ENCODE data around the gene CGB7.
"Not testable (repeated sequence)": the region's sequence is repeated elsewhere in the genome, so short reads cannot be mapped to it uniquely, and the experiment has no call there.

The CGB7 gene

DNA sequence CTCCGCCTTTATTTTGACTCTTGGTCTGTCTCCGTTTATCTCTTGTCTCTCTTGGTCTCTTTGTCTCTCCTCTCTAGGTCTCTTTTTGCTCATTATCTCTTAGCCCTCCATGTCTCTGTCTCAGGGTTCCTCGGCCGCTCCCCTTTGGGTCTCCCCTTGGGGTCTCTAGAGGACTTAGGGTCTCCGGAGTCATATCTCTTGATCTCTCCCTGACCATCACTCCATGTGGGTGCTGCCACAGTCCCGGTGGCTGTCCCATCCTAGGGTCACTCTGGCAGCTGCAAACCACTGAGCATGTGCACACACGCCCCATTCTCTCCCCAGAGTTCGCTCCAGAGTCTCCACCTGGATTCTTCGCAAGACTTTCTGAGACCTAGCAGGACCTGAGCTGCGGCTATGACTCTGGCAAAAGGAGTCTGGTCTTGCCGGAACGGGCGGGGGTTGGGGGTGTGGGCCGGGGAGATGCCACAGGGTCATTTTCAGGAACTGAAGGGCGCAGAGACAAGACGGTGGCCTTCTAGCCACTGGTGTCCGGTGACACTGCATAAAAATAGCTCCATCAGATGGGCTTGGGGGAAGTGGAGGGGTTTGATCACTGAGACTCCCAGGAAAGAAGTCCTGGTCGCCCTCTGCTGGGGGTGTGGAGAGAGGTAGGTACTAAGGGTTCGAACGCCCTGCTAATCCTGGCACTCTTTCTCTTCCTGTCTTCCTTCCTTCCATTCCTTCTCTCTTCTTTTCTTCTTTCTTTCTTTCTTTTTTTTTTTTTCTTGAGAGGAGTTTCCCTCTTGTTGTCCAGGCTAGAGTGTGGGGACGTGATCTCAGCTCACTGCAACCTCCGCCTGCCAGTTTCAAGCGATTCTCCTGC lies 16.2 kb upstream of the CGB7 start:
- peak in 1 of 2 experiments; percentile 20 for DNase-seq

DNA sequence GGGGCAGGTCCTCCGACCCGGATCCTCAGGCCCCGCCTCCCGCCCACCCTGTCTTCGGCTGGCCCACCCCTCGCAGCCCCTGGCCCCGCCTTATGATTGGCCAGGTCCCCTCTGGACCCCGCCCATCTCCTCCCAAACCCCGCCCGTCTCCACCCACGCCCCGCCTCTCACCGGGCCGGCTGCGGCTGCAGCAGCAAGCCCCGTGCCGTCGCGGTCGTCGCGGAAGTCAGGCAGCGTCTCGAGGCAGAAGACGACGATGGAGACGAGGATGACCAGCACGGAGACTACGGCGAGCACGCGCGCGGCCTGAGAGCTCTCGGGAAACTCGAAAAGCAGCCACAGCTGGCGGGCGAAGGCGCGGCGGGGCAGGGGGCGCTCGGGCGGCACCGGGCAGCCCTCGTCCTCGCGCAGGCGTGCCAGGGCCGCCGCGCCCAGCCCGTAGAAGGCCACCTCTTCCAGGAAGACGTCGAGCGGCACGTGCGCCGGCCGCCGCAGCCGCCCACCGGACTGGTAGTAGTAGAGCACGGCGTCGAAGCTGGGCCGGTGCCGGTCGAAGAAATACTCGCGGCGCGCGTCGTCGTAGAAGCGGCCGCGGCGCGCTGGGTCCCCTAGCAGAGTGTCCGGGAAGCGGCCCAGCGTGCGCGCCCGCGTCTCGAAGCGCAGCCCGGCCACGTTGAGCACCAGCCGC lies 14.5 kb upstream of the CGB7 start:
- no peak for DNase-seq

DNA sequence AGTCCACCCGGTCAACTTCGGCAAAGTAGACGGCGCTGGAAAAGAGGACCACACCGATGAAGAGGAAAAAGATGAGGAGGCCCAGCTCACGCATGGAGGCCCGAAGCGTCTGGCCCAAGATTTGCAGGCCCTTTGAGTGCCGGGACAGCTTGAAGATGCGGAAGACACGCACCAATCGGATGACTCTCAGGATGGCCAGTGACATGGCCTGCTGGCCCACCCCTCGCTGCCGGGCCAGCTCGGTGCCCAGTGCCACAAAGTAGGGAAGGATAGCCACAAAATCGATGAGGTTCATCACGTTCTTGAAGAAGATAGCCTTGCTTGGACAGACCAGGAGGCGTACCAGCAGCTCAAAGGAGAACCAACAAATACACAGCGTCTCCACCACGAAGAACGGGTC lies 12.9 kb upstream of the CGB7 start:
- DNase-seq: no peak

- no peak for DNase-seq
Measured at GRCh38 chr19:49069026-49069425, 11.5 kb upstream of the CGB7 start.

- no peak for DNase-seq
Measured at GRCh38 chr19:49067554-49067953, 10.0 kb upstream of the CGB7 start.

- no peak for DNase-seq
Measured at GRCh38 chr19:49065905-49066512, 8.5 kb upstream of the CGB7 start.

DNA sequence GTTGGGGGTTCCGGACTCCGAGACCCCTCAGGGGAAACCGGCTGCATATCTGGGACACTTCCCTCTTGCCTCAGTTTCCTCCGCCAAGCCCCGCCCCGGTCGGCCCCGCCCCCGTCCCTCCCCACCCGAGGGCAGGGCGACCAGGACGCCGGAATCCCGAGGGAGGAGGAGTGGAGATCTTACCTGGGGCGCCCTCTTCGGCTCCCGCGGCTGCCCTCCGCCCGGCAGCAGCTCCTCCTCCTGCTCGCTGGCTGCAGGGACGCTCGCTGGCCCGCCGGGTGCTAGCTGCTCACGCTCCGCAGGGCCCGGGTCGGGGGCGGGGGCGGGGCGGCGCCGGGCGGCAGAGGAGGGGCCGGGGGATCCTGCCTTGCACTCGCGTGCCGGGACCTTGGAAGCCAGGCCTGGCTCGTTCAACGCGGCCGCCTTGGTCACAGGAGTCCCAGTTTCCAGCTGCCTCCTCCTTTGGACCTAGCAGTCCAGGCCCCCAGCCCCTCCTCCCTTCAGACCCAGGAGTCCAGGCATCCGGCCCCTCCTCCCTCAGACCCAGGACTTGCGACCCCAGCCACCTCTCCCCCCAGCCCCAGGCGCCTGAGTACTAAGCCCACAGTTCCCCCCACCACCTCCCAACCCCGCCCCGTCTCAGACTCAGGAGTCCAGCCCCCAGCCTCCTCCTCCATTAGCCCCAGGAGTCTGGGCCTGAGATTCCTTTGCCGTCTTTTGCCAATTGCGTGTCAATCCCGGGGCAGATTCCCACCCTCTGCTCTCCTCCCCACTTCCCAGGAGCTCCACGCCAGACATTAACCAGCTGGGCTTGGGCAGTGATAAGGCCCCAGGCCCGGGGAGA lies 7.4 kb upstream of the CGB7 start, which contains the start of gene NTF4:
NTF4 (minus strand) TSS at position 51 of the 844 bp plus-strand sequence. CDS start 2,821 bp downstream, outside the sequence.
- DNase-seq: no peak

DNA sequence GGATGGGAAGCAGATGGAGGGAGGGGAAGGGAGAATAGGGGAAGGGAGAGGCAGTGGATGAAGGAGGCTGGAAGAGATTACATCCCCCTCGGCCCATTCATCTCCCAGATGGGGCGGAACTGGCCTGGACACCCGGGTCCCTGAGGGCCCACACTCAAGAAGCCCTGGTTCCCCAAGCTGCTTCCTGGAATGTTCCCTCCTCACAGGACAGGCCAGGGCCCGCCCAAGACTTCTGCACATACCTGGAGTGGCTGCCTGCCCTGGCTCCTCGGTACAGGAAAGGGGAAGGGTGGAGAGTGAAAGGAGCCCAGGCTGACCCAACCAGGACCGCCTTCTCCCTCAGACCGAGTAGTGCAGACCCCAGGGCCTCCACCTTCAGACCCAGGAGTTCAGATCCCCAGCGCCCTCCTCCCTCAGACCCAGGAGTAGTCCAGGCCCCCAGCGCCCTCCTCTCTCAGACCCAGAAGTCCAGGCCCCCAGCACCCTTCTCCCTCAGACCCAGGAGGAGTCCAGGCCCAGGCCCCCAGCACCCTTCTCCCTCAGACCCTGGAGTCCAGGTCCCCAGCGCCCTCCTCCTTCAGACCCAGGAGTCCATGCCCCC lies 6.6 kb upstream of the CGB7 start:
- DNase-seq: no peak

DNA sequence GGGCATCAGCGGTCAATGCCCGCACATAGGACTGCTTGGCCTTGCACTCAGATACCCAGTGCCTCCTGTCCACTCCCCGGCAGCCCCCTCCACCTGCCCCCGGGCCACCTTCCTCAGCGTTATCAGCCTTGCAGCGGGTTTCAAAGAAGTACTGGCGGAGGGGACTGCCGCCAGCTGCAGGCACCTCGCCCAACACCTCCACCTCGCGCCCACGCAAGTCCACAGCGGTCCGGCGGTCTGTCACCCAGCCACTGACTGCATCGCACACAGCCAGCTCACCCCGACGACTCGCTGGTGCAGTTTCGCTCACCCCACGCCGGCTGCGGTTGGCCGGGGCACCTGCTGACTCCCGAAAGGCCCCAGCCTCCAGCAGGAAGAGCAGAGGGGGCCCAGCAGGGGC lies 3.9 kb upstream of the CGB7 start:
- no peak for DNase-seq

GRCh38 chr19:49061000-49061399 lies 3.5 kb upstream of the CGB7 start:
- DNase-seq: no peak

- DNase-seq: no peak
Measured at GRCh38 chr19:49059053-49059452, 1.5 kb upstream of the CGB7 start.

GRCh38 chr19:49058562-49058961 lies 1.0 kb upstream of the CGB7 start:
- DNase-seq: no peak

DNA sequence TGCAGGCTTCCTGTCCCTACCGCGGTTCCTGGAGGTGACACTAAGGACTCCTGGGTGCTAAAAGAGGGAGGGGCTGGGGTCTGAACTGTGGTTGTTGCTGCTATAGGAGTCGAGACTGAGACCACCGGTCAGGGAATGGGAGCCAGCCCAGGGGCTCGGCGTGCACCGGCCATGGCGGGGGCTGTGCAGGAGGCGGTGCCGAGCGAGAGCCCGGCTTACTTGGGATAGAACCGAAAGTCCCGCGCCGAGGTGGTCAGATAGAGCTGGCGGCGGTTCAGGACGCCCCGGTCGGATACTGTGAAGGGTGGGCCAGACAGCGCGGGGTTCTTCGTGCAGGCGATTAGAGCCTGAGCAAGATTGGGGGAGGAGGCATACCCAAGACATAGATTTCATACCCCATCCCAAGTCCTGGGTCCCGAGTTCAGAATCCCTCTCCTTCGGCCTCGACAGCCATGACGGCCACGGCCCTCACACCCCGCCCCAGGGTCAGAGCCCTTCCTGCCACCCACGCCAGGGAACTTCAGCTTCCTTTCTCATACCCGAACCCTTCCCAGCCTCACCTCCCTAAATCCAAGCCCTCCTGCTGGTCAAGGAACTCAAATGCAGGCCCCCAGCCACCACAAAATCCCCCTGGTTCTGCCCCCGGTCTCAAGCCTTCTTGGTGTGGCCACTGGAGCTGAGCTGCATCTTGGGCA lies 500 bp downstream of the CGB7 start:
- DNase-seq: not testable (repeated sequence)

GRCh38 chr19:49056101-49056901 lies 1.2 kb downstream of the CGB7 start:
- no peak for DNase-seq

- DNase-seq: not testable (repeated sequence)
Measured at GRCh38 chr19:49050376-49051033, 7.0 kb downstream of the CGB7 start.

- DNase-seq: not testable (repeated sequence)
Measured at GRCh38 chr19:49049834-49050233, 7.7 kb downstream of the CGB7 start.

GRCh38 chr19:49049011-49049410 lies 8.5 kb downstream of the CGB7 start, which contains the start of gene CGB8:
TSS of gene CGB8 (minus strand) at chr19:49049111. CDS start at chr19:49048739, 372 bp downstream.
- DNase-seq: not testable (repeated sequence)

- DNase-seq: not testable (repeated sequence)
Measured at GRCh38 chr19:49043548-49043947, 14.0 kb downstream of the CGB7 start, which contains the start of gene CGB5. TSS of gene CGB5 (plus strand) at chr19:49043848. CDS start at chr19:49044210, 362 bp downstream.

DNA sequence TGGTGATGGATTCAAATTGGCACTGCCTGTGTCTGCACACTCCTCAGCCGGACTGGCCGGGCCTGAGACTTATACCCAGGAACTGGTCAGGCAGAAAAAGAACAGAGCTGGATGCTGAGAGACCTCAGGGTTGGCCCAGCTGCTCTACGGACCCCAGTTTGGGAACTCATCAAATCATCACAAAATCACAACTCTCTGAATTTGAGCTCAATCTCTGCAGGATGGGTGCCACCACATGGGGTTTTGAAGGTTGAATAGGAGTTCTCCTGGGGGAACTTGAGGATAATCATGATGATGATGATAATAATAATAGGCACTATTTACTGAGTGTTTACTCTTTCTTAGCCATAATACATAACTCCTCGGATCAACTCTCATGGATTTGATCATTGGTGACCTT lies 14.9 kb downstream of the CGB7 start:
- DNase-seq: not testable (repeated sequence)

DNA sequence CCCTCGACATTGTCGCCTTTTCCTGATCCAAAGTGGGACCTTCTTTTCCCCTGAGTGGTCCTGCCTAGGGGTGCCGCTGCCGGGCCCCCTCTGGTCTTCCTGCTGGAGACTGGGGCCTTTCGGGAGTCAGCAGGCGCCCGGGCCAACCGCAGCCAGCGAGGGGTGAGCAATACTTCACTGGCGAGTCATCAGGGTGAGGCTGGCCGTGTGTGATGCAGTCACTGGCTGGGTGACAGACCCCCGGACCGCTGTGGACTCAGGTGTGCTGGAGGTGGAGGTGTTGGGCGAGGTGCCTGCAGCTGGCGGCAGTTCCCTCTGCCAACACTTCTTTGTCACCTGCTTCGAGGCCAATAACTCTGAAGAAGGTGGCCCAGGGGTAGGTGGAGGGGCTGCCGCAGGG lies 15.4 kb downstream of the CGB7 start:
- DNase-seq: no peak

All from NCI-H2081 (cell line).